Thymus (tissue), 11 donors: ENCODE results near the gene EPHB2. TPM values are rescaled to one million over a fixed set of nuclear protein-coding genes. Genes with fewer than 3 reads are reported as not detected.

ENCODE experiments used
- DNase-seq, 9 donors: peaks; one replicate each; pipeline ENCODE4 v3.0.0-alpha.2; 2013; ENCODE audit warnings: low spot score in 9 of 9, low read depth in 6 of 9, missing footprints in 1 of 9
- H3K27ac ChIP-seq, 2 donors: one replicate each; pipeline ENCODE4 v1.5.1; 2013; ENCODE audit warnings: control low read depth in 1 of 2, low read depth in 1 of 2, low read length in 1 of 2, mild to moderate bottlenecking in 1 of 2, moderate library complexity in 1 of 2
- H3K27me3 ChIP-seq, 2 donors: one replicate each; pipeline ENCODE4 v1.5.1; 2013; ENCODE audit warnings: low read length in 1 of 2; ENCODE audit not compliant: control insufficient read depth in 2 of 2, insufficient read depth in 1 of 2
- H3K36me3 ChIP-seq, 2 donors: one replicate each; pipeline ENCODE4 v1.5.1; 2013; ENCODE audit warnings: low read length in 1 of 2, mild to moderate bottlenecking in 1 of 2, moderate library complexity in 1 of 2; ENCODE audit not compliant: control insufficient read depth in 2 of 2, insufficient read depth in 2 of 2
- H3K4me1 ChIP-seq, 2 donors: one replicate each; pipeline ENCODE4 v1.5.1; 2013; ENCODE audit warnings: low read length in 2 of 2; ENCODE audit not compliant: control insufficient read depth in 2 of 2, insufficient read depth in 2 of 2
- H3K4me3 ChIP-seq, 2 donors: one replicate each; pipeline ENCODE4 v1.5.1; 2013; ENCODE audit warnings: low read length in 2 of 2, control low read depth in 1 of 2, mild to moderate bottlenecking in 1 of 2
- H3K9me3 ChIP-seq, 2 donors: one replicate each; pipeline ENCODE4 v1.5.1; 2013; ENCODE audit warnings: low read length in 1 of 2, mild to moderate bottlenecking in 1 of 2; ENCODE audit not compliant: control insufficient read depth in 2 of 2, insufficient read depth in 1 of 2
- WGBS: extraction: QIAGEN DNeasy Blood & Tissue Kit; methylation state at CpG from one replicate; pipeline ENCODE4 v1.1.7; 2013; 5-methylcytosine and 5-hydroxymethylcytosine counted together
- polyA plus RNA-seq: library from polyadenylated mRNA; stranded (reverse); fragments of 200-250 nt; gene quantifications from one replicate; pipeline ENCODE4 v1.2.3, GENCODE V29; 2013
- total RNA-seq: library from RNA; stranded (reverse); fragments of 120-200 nt; gene quantifications from one replicate; pipeline ENCODE4 v1.2.4, GENCODE V29; 2013
- donor health status: healthy.

The EPHB2 gene
- total and polyA plus RNA-seq, 2 donors, result 1.6 to 2.6 TPM

GRCh38 chr1:22739648-22740385 is 29.2 kb downstream of the EPHB2 start:
- DNase-seq, result no peak
- 80% methylated on average over 18 of the region's 18 CpGs for WGBS
- Histone ChIP-seq H3K27ac (no peak overlapping the region), H3K9me3 (no peaks in the 10 kb centered on the region), H3K4me3 (no peak overlapping the region), H3K4me1 (no peaks in the 10 kb centered on the region), H3K36me3 (no peaks in the 10 kb centered on the region), H3K27me3 (peaks cover 0 to 2% of the 10 kb centered on the region in 2 donors)

GRCh38 chr1:22741118-22741517 is 30.5 kb downstream of the EPHB2 start:
- H3K4me1 ChIP-seq, result no peaks in the 10 kb centered on the region
- H3K4me3 ChIP-seq, result no peak overlapping the region
- no peaks in the 10 kb centered on the region for H3K36me3 ChIP-seq
- no peak for DNase-seq
- WGBS, result 92% methylated on average over 9 of the region's 9 CpGs
- H3K27ac ChIP-seq, result no peak overlapping the region
- no peaks in the 10 kb centered on the region for H3K9me3 ChIP-seq
- H3K27me3 ChIP-seq, result peaks cover 0 to 2% of the 10 kb centered on the region in 2 donors

GRCh38 chr1:22745669-22746585 is 35.3 kb downstream of the EPHB2 start:
- DNase-seq, result no peak
- Histone ChIP-seq H3K27ac (no peak overlapping the region), H3K27me3 (no peaks in the 10 kb centered on the region), H3K4me1 (no peaks in the 10 kb centered on the region), H3K36me3 (no peaks in the 10 kb centered on the region), H3K9me3 (no peaks in the 10 kb centered on the region), H3K4me3 (no peak overlapping the region)
- WGBS, result 93% methylated on average over 14 of the region's 14 CpGs

GRCh38 chr1:22747021-22747734 is 36.5 kb downstream of the EPHB2 start:
- Histone ChIP-seq H3K27me3 (no peaks in the 10 kb centered on the region), H3K9me3 (no peaks in the 10 kb centered on the region), H3K27ac (no peak overlapping the region), H3K36me3 (no peaks in the 10 kb centered on the region), H3K4me3 (no peak overlapping the region), H3K4me1 (no peaks in the 10 kb centered on the region)
- DNase-seq, result no peak
- 90% methylated on average over 12 of the region's 12 CpGs for WGBS

- Histone ChIP-seq H3K36me3 (no peaks in the 10 kb centered on the region), H3K27me3 (no peaks in the 10 kb centered on the region), H3K4me3 (no peak overlapping the region), H3K4me1 (no peaks in the 10 kb centered on the region), H3K9me3 (no peaks in the 10 kb centered on the region), H3K27ac (no peak overlapping the region)
- WGBS, result 84% methylated on average over 4 of the region's 4 CpGs
- DNase-seq, result no peak
These were observed 37.1 kb downstream of the EPHB2 start for GRCh38 chr1:22747735-22748073.

- 95% methylated on average over 4 of the region's 4 CpGs for WGBS
- Histone ChIP-seq H3K4me3 (no peak overlapping the region), H3K36me3 (no peaks in the 10 kb centered on the region), H3K9me3 (no peaks in the 10 kb centered on the region), H3K27ac (no peak overlapping the region), H3K27me3 (no peaks in the 10 kb centered on the region), H3K4me1 (no peaks in the 10 kb centered on the region)
- no peak for DNase-seq
These were observed 38.9 kb downstream of the EPHB2 start for GRCh38 chr1:22749503-22749902.

GRCh38 chr1:22749919-22750684 is 39.5 kb downstream of the EPHB2 start:
- peak in 1 of 9 donors; percentile 31 for DNase-seq
- no peak overlapping the region for H3K4me3 ChIP-seq
- H3K36me3 ChIP-seq, result no peaks in the 10 kb centered on the region

GRCh38 chr1:22750685-22751051 is 40.0 kb downstream of the EPHB2 start:
- no peak for DNase-seq

More at GRCh38 chr1:22749919-22750684, 39.5 kb downstream of the EPHB2 start:
- WGBS, result 7% methylated on average over 5 of the region's 5 CpGs
- Histone ChIP-seq H3K4me1 (no peaks in the 10 kb centered on the region), H3K27me3 (no peaks in the 10 kb centered on the region), H3K9me3 (no peaks in the 10 kb centered on the region), H3K27ac (peak overlapping the region; percentile 17 to 32)

More at GRCh38 chr1:22750685-22751051, 40.0 kb downstream of the EPHB2 start:
- 49% methylated on average over 1 of the region's 1 CpG for WGBS
- no peak overlapping the region for H3K4me3 ChIP-seq
- no peak overlapping the region for H3K27ac ChIP-seq
- no peaks in the 10 kb centered on the region for H3K27me3 ChIP-seq
- no peaks in the 10 kb centered on the region for H3K36me3 ChIP-seq
- H3K4me1 ChIP-seq, result no peaks in the 10 kb centered on the region
- H3K9me3 ChIP-seq, result no peaks in the 10 kb centered on the region
